ENCODE measurements around the gene GCNT4.

The GCNT4 gene

GRCh38 chr5:75051217-75051751 lies 1.1 kb downstream of the GCNT4 start:
- DNase-seq (ENCODE audit: low read depth, low spot score): no peak

GRCh38 chr5:75050415-75050814 lies 1.9 kb downstream of the GCNT4 start:
- DNase-seq (ENCODE audit: low read depth, low spot score): no peak

GRCh38 chr5:75049456-75050351 lies 2.7 kb downstream of the GCNT4 start:
- no peak for DNase-seq (ENCODE audit: low read depth, low spot score)

GRCh38 chr5:75048457-75048953 lies 3.9 kb downstream of the GCNT4 start:
- no peak for DNase-seq (ENCODE audit: low read depth, low spot score)

- DNase-seq (ENCODE audit: low read depth, low spot score): no peak
Observed at GRCh38 chr5:75047356-75047755, 5.0 kb downstream of the GCNT4 start.

- DNase-seq (ENCODE audit: low read depth, low spot score): no peak
Observed at GRCh38 chr5:75046366-75047142, 5.8 kb downstream of the GCNT4 start.

- no peak for DNase-seq (ENCODE audit: low read depth, low spot score)
Observed at GRCh38 chr5:75045071-75045470, 7.3 kb downstream of the GCNT4 start.

- no peak for DNase-seq (ENCODE audit: low read depth, low spot score)
Observed at GRCh38 chr5:75044406-75044805, 8.0 kb downstream of the GCNT4 start.

GRCh38 chr5:75043633-75044264 lies 8.6 kb downstream of the GCNT4 start:
- no peak for DNase-seq (ENCODE audit: low read depth, low spot score)

- no peak for DNase-seq (ENCODE audit: low read depth, low spot score)
Observed at GRCh38 chr5:75042522-75042921, 9.8 kb downstream of the GCNT4 start.

GRCh38 chr5:75040973-75041372 lies 11.4 kb downstream of the GCNT4 start:
- DNase-seq (ENCODE audit: low read depth, low spot score): no peak

- no peak for DNase-seq (ENCODE audit: low read depth, low spot score)
Observed at GRCh38 chr5:75037106-75037505, 15.3 kb downstream of the GCNT4 start.

- no peak for DNase-seq (ENCODE audit: low read depth, low spot score)
Observed at GRCh38 chr5:75034137-75034739, 18.1 kb downstream of the GCNT4 start.

- DNase-seq (ENCODE audit: low read depth, low spot score): no peak
Observed at GRCh38 chr5:75031366-75031765, 21.0 kb downstream of the GCNT4 start.

- DNase-seq (ENCODE audit: low read depth, low spot score): no peak
Observed at GRCh38 chr5:75028090-75028489, 24.3 kb downstream of the GCNT4 start.

- no peak for DNase-seq (ENCODE audit: low read depth, low spot score)
Observed at GRCh38 chr5:75023368-75024159, 28.8 kb downstream of the GCNT4 start.

- no peak for DNase-seq (ENCODE audit: low read depth, low spot score)
Observed at GRCh38 chr5:75021800-75022199, 30.6 kb downstream of the GCNT4 start.

GRCh38 chr5:75021219-75021618 lies 31.1 kb downstream of the GCNT4 start:
- DNase-seq (ENCODE audit: low read depth, low spot score): no peak

GRCh38 chr5:75020016-75020656 lies 32.2 kb downstream of the GCNT4 start:
- no peak for DNase-seq (ENCODE audit: low read depth, low spot score)

Data from smooth muscle cell of the brain vasculature (primary cell).